Uterine smooth muscle cell (primary cell): Measurements from ENCODE around the gene MCM3AP. TPM values are rescaled to one million over a fixed set of nuclear protein-coding genes. Genes with fewer than 3 reads are reported as not detected.

Source experiments
- total RNA-seq: library from RNA; depleted of rRNA; stranded (reverse); fragments of >200 nt; gene quantifications from 2 replicates; pipeline ENCODE4 v1.2.3, GENCODE V29; 2014

The MCM3AP gene
- 95.1 and 103 TPM in 2 replicates for total RNA-seq

GRCh38 chr21:46285206-46285661, at the start of gene MCM3AP:
Gene MCM3AP, minus strand, starts transcription at chr21:46285611. Its CDS starts 325 bp downstream, at chr21:46285286.

GRCh38 chr21:46323710-46324389, 38.4 kb upstream of the MCM3AP start, which contains the start of the genes C21orf58 and PCNT:
Gene C21orf58, minus strand, starts transcription at chr21:46323870. Its CDS starts 1,132 bp downstream, at chr21:46322738.
Gene PCNT, plus strand, starts transcription at chr21:46324156. Its CDS starts 73 bp downstream, at chr21:46324229.

GRCh38 chr21:46285761-46286647, 593 bp upstream of the MCM3AP start, which contains the start of gene YBEY:
Gene YBEY, plus strand, starts transcription at chr21:46286342. Its CDS starts 572 bp downstream, at chr21:46286914.

GRCh38 chr21:46228345-46229051, 56.9 kb downstream of the MCM3AP start, which contains the start of gene LSS:
Gene LSS, minus strand, starts transcription at chr21:46228774. Its CDS starts 29 bp downstream, at chr21:46228745.

Other genes starting within 250 kb of the MCM3AP start
- 685 and 1,320 TPM in 2 replicates for gene COL6A2, start 187.5 kb downstream of the MCM3AP start, total RNA-seq
- 1.1 TPM in 1 of 2 replicates, not detected in the other for gene FTCD, start 130.0 kb downstream of the MCM3AP start, total RNA-seq
- 1.00 and 7.6 TPM in 2 replicates for gene SPATC1L, start 101.2 kb downstream of the MCM3AP start, total RNA-seq
- 236 and 251 TPM in 2 replicates for gene LSS, start 56.8 kb downstream of the MCM3AP start, total RNA-seq
- 9.4 and 10.5 TPM in 2 replicates for gene YBEY, start 731 bp upstream of the MCM3AP start, total RNA-seq
- gene C21orf58, start 38.3 kb upstream of the MCM3AP start, total RNA-seq: 4.5 and 11.5 TPM in 2 replicates
- gene PCNT, start 38.5 kb upstream of the MCM3AP start, total RNA-seq: 32.2 and 43.9 TPM in 2 replicates
- 27.6 and 28.1 TPM in 2 replicates for gene DIP2A, start 173.3 kb upstream of the MCM3AP start, total RNA-seq